GM18951 (cell line): Measurements from ENCODE around the gene ATRX.
"Not testable (repeated sequence)": the region's sequence is repeated elsewhere in the genome, so short reads cannot be mapped to it uniquely, and the experiment has no call there.

ENCODE experiments used
- POLR2A ChIP-seq: IDR thresholded peaks from 4 replicates; pipeline ENCODE4 v1.6.1; 2011; ENCODE audit warnings: mild to moderate bottlenecking; ENCODE audit not compliant: insufficient read length, insufficient read depth; ENCODE audit errors: extremely low read depth
- in situ Hi-C: fragments of 300-500 bp; cut with MboI; formaldehyde crosslinking; loops from one replicate; pipeline ENCODE4 v1.12.0; 2022; ENCODE audit warnings: low sequenced_read_pairs, mixed read lengths, inconsistent platforms; ENCODE audit not compliant: unreplicated experiment

Gene ATRX

GRCh38 chrX:77548751-77549150, 237.3 kb downstream of the ATRX start:
- in situ Hi-C loops, result no loop called here
- TF ChIP-seq POLR2A, result no peak

DNA sequence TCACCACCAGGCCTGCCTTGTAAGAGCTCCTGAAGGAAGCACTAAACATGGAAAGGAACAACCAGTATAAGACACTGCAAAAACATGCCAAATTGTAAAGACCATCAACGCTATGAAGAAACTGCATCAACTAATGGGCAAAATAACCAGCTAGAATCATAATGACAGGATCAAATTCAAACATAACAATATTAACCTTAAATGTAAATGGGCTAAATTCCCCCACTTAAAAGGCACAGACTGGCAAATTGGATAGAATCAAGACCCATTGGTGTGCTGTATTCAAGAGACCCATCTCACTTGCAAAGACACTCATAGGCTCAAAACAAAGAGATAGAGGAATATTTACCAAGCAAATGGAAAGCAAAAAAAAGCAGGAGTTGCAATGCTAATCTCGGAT, 246.2 kb downstream of the ATRX start:
- in situ Hi-C loops, result not testable (repeated sequence)

DNA sequence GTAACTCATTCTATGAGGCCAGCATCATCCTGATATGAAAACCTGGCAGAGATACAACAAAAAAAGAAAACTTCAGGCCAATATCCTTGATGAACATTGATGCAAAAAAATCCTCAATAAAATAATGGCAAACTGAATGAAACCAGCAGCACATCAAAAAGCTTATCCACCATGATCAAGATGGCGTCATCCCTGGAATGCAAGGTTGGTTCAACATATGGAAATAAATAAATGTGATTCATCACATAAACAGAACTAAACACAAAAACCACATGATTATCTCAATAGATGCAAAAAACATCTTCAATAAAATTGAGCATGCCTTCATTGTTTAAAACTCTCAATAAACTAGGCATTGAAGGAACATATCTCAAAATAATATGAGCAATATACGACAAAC, 254.8 kb downstream of the ATRX start:
- in situ Hi-C loops, result not testable (repeated sequence)

- in situ Hi-C loops, result no loop called here
Observed at GRCh38 chrX:77528034-77528433, 258.0 kb downstream of the ATRX start.

DNA sequence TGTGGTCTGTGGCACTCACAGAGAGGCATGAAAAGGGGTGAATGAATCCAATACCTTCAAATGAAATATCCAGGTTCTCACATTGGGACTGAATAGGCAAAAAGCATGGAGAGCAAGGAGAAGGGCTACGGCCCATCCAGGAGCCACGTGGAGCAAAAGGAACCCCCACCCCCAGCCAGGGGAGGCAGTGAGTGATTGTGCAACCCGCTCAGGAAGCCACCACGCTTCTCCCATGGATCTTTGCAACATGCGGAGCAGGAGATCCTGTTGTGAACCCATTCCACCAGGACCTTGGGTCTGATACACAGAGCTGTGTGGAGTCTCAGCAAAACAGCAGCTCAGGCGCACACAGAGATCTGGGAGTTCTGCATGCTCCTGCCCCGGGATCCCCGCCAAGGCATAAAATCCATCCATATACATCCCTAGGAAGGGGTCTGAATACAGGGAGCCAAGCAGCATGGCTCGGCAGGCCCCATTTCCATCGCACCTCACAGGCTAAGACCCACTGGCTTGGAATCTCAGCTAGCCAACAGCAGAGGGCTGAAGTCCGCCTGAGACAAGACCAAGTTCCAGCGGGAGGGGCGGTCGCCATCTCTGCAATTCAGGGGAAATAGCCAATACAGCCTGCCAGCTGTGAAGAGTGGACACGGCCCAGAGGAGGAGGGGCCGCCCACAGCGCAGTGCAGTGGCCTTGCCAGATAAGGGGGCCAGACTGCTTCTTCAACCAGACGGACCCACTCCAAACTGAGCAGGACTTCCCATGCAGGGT, 258.6 kb downstream of the ATRX start:
- no peak for TF ChIP-seq POLR2A
- in situ Hi-C loops, result no loop called here

More at GRCh38 chrX:77528034-77528433, 258.0 kb downstream of the ATRX start:
- TF ChIP-seq POLR2A, result no peak

DNA sequence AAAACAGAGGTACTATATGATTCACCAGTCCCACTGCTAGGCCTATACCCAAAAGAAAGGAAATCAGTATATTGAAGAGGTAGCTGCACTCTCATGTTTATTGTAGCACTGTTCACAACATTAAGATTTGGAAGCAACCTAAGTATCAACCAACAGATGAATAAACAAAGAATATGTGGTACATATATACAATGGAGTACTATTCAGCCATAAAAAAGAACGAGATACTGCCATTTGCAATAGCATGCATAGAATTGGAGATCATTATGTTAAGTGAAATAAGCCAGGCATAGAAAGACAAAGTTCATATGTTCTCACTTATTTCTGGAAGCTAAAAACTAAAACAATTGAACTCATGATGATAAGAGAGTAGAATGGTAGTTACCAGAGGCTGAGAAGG, 266.3 kb downstream of the ATRX start:
- TF ChIP-seq POLR2A, result no peak
- in situ Hi-C loops, result no loop called here

- no peak for TF ChIP-seq POLR2A
- in situ Hi-C loops, result no loop called here
Observed at GRCh38 chrX:77514177-77514576, 271.8 kb downstream of the ATRX start.

- TF ChIP-seq POLR2A, result no peak
- in situ Hi-C loops, result no loop called here
Observed at GRCh38 chrX:77510007-77510406, 276.0 kb downstream of the ATRX start.

GRCh38 chrX:77505227-77505626, 280.8 kb downstream of the ATRX start:
- no peak for TF ChIP-seq POLR2A
- in situ Hi-C loops, result no loop called here

DNA sequence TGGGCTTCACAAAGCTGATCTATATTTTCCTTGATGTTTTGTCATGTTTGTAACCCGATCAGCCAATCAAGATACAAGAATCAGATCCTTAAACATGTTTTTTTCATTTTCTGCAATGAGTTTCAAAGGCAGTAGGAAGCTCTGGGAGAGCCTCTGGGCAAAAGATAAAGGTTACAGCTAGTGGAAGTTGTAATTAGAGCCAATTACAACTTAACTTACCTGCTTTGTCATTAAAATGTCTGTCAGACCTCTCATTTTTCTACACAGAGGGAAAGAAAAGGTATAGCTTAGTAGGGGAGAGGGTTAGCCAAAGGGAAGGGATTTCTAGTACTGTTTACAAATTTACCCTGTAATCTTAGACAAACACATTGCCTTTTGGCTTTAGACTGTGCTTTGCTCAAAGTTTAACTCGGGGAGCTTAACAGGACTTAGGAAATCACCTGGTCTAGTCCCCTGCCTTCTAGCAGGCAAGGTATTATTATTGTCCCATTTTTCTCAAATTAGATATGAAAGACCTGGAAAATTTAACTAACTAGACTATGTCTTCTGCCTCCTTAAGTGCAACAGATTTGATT, 283.0 kb downstream of the ATRX start:
- in situ Hi-C loops, result no loop called here
- no peak for TF ChIP-seq POLR2A

GRCh38 chrX:77500164-77500563, 285.9 kb downstream of the ATRX start:
- in situ Hi-C loops, result not testable (repeated sequence)

DNA sequence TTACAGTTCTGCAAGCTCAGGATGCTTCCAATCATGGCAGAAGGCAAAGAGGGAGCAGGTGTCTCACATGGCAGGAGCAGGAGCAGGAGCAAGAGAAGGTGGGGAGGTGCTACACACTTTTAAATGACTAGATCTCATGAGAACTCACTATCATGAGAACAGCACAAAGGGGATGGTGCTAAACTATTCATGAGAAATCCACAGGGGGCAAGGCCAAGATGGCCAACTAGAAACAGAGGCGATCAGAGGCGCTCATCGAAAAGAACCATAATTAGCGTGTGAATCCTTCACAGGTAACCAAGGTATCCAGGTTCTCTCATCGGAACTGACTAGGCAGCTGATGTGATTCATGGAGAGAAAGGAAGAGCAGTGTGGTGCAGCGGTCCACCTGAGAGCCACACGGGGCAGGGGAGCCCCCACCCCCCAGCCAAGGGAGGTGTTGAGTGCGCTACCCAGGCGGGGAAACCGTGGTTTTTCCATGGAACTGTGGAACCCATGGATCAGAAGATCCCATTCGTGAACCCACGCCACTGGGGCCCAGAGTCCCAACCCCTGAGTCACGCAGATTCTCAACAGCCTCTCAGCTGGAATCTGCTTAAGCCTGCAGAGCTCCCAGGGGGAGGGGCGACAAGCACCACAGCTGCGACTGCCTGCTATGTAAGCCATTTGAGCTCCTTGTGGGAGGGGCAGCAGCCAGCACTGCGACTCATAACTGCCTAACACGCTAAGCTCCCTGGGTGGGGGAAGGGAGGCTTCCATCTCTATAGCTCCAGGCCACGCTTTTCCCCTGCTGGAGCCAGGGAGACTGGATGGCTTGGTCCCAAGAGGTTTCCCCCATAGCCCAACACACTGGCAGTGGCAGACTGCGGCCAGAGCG, 292.1 kb downstream of the ATRX start:
- no peak for TF ChIP-seq POLR2A
- in situ Hi-C loops, result no loop called here

- TF ChIP-seq POLR2A, result no peak
- in situ Hi-C loops, result no loop called here
Observed at GRCh38 chrX:77484045-77484444, 302.0 kb downstream of the ATRX start.

DNA sequence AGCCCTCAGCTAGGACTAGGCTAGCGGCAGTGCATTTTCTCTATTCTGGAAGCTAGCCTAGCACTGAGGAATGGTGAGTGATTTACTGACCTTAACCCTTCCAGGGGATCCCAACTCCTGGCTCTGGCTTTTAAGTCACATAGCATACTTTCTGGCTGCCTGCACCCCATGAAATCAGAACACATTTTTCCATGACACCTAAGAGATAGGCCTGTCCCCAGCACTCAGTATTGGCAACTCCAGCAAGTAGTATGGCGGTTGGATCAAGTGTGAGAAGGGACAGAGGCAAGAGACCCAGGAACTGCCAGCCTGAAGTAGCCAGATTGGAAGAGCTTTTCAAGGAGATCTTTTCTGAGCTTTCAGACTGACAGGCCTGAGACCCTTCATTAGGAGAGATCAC, 330.6 kb downstream of the ATRX start:
- no peak for TF ChIP-seq POLR2A
- in situ Hi-C loops, result no loop called here
